ENCODE results near the gene ATP4B.

The ATP4B gene

DNA sequence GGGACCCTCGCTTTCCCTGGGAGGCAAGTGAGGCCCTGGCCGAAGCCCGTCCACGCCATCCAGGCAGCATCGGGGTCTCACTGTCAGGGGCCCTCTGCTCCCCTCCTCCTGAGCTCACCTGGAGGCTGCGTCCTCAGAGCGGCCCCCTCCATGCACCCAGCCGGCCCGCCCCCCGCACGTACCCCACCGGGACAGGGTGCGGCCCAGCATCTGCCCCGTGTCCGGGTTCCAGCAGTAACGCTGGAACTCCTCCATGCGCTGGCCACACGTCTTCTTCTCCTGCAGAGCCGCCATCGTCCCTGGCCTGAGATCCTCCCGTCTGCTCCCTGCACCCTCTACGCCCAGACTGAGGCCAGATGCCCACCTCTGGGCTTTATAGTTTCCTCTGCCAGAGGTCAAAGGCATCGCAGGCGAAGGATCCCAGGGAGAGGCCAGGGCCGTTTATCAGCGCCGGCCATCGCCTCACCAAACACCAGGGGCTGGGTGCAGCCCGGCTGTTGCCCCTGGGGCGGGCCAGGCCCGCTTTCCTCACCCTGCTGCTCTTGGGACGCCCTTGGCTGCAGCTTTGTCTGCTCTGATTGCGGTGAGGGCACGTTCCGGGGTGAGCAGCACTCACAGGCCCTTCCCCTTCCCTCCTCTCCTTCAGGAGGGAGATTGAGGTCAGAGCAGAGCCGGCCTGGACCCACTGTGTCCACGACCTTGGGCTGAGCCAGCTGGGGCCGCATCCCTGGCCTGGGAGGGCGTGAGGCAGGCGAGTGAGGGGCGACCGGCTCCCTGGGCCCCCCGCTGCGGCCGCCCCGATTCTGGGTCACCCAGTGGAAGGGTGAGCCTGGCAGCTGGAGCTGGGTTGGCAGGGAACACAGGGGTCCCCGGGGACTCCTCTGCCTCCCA is at the start of gene ATP4B:
Gene ATP4B (minus strand): TSS at position 348 of the 891 bp plus-strand sequence. CDS start 54 bp downstream, at position 294.
- no peak for FAIRE-seq

DNA sequence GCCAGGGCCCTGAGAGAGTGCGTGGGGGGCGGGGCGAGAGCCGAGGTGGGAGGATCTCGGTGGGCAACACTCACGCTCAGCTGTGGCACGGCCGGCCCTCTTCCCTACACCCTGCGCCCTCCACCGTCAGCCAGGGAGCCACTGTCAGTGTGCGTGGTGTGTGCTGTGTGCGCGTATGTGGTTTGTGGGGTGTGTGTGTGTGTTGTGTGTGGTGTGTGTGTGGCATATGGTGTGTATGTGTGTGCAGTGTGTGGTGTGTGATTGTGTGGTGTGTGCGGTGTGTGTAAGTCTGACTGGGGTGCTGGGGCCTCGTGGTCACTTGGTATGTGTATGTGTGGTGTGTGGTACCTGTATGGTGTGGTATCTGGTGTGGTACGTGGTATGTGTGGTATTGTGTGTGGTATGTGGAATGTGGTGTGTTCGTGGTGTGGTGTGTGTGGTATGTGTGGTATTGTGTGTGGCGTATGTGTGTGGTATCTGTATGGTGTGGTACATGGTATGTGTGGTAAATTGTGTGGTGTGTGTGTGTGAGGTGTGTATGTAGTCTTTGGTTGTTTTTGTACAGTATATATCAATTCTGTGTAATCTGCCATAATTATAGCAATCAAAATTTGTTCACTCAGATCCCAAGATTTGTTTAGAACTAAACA is 14.1 kb upstream of the ATP4B start:
- DNase-seq (ENCODE audit: low spot score) = no peak

More for the DNA sequence above, at the start of gene ATP4B:
- DNase-seq (ENCODE audit: low spot score) = no peak

DNA sequence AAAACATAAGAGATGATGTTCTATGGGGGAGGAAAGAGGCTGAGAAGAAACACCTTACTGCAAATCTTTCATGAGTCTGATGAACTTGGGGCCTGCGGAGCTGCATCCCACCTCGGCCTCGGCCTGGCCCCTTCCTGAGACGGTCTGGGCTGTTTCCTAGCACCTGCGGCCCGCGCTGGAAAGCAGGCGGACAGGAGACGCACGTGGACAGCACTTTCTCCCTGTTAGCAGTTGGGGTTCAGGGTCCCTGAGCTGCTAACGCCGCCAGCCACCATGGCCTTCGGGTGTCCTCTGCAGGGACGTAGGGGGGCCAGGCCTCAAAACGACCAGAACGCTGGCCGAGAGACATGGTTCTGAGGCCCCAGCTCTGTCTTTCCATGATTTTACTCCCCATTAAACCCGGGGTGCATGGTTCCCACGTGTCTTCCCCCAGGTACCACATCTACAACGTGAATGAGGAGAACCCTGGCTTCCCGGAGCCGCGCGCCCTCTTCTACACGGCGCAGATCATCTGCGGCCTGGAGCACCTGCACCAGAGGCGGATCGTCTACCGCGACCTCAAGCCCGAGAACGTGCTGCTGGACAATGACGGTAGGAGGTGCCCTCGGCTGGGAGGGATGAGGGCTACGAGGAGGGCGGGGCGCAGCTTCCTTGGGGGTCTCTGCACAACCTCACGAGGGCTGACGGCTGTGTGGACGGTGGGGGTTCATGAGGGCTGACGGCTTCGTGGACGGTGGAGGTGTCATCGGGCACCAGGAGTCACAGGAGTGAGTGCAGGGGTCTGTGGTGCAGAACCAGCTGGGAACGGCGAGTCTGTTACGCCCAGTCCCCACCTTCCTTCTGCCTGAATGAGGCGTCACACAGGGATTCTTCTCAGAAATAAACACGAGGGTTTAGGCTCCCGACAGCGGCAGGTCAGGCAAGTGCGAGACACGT is 13.3 kb upstream of the ATP4B start:
- FAIRE-seq = no peak
- no peak for DNase-seq (ENCODE audit: low spot score)

More for the DNA sequence above, 14.1 kb upstream of the ATP4B start:
- no peak for FAIRE-seq

GRCh38 chr13:113670541-113670940 is 12.5 kb upstream of the ATP4B start:
- no peak for FAIRE-seq
- DNase-seq (ENCODE audit: low spot score) = no peak

GRCh38 chr13:113669755-113670341 is 11.8 kb upstream of the ATP4B start:
- DNase-seq (ENCODE audit: low spot score) (no peak), FAIRE-seq (no peak)

DNA sequence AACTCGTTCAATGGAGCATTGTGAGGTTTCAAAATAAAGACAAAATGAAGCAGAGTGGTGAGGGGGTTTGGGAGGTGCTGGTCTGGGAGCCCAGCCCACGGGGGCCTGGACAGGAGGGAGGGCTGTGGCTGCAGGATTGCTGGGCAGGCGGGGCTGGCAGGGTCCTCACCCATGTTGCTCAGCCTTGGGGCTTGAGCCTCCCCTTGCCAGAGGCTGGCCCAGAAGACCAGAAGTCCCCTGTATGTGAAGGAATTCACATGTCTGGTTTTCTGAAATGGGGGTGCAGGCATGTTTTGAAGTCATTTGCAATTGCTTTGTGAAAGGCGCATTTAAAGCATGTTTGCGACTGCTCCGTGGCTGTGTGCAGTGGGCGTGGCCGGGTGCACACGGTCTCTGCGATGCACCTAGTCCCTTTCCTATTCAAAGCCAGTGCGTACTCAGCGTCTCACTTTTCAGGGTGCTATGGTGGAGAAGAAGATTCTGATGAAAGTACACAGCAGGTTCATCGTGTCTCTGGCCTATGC is 11.3 kb upstream of the ATP4B start:
- FAIRE-seq (no peak), DNase-seq (ENCODE audit: low spot score) (no peak)

DNA sequence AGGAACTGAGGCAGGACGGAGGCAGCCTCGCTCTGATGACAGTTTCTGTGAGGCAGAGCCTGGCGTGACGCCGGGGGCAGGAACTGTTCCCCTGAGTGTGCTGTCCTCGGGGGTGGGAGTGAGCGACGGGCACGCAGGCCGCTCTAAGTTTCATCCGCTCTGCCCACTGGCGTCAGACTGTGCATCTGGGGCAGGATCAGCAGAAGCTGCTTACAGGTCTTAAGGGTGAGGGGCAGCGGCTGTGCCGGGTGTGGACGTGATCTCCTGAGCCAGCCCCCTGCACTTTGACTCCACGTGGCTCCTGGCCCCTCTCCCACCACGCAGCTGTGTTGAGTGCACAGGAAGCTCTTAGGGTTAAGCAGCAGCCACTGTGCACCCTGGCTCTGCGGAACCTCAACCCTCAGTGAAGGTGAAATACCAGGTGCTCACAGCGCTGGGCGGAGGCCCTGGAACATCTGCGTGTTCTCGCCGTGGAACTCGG is 10.5 kb upstream of the ATP4B start:
- DNase-seq (ENCODE audit: low spot score) = no peak
- FAIRE-seq = no peak

DNA sequence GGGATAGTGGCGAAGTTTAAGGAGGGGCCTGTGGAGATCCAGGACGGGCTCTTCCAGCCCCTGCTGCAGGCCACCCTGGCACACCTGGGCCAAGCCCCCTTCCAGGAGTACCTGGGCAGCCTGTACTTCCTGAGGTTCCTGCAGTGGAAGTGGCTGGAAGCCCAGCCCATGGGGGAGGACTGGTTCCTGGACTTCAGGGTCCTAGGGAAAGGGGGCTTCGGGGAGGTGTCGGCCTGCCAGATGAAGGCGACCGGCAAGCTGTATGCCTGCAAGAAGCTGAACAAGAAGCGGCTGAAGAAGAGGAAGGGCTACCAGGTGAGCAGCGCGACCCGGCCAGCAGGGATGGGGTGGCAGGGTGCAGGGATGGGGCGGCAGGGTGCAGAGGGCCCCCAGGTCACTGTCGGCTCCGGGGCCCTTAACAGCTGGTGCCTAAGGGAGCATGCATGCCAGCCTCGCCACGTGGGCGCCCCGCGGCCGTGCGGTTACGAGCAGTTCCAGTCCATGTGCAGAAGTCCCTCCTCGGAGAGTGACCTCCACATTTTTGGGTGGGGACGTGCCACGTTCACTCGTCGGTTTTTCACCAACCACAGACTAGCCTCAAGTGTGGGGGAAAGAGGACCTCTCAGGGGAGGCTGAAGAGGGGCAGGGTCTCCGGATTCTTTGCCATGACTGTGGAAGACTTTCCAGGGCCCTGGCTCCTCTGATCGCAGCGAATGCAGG is 9.9 kb upstream of the ATP4B start:
- FAIRE-seq = no peak
- no peak for DNase-seq (ENCODE audit: low spot score)

DNA sequence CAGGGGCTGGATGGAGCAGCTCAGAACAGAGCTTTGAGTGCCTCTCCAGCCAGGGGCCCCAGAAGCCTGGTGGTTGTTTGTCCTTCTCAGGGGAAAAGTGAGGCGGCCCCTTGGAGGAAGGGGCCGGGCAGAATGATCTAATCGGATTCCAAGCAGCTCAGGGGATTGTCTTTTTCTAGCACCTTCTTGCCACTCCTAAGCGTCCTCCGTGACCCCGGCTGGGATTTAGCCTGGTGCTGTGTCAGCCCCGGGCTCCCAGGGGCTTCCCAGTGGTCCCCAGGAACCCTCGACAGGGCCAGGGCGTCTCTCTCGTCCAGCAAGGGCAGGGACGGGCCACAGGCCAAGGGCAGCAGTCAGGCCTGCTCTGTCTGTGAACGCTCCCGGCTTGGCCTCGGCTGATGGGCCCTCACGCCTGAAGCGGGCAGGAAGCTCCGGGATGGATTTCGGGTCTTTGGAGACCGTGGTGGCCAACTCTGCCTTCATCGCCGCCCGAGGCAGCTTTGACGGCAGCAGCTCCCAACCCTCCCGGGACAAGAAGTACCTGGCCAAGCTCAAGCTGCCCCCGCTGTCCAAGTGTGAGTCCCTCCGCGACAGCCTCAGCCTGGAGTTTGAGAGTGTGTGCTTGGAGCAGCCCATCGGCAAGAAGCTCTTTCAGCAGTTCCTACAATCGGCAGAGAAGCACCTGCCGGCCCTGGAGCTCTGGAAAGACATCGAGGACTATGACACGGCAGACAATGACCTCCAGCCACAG is 9.1 kb upstream of the ATP4B start, which contains the start of gene GRK1:
Gene GRK1 (plus strand): TSS at position 269 of the 751 bp plus-strand sequence. CDS start 168 bp downstream, at position 437.
- no peak for FAIRE-seq
- DNase-seq (ENCODE audit: low spot score) = no peak

DNA sequence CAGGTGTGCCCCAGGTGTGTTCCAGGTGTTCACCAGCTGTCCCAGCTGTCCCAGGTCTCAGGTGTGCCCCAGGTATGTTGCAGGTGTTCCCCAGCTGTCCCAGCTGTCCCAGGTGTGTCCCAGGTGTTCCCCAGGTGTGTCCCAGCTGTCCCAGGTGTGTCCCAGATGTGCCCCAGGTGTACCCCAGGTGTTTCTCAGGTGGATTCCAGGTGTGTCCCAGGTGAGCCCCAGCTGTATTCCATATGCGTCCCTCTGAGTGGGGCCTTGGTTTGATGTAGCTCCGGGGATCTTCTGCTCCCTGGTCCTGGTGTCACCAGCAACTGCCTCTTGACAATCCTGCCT is 8.3 kb upstream of the ATP4B start:
- DNase-seq (ENCODE audit: low spot score) = no peak
- FAIRE-seq = no peak

- FAIRE-seq = no peak
- DNase-seq (ENCODE audit: low spot score) = no peak
These were observed 7.8 kb upstream of the ATP4B start for GRCh38 chr13:113665597-113666328.

DNA sequence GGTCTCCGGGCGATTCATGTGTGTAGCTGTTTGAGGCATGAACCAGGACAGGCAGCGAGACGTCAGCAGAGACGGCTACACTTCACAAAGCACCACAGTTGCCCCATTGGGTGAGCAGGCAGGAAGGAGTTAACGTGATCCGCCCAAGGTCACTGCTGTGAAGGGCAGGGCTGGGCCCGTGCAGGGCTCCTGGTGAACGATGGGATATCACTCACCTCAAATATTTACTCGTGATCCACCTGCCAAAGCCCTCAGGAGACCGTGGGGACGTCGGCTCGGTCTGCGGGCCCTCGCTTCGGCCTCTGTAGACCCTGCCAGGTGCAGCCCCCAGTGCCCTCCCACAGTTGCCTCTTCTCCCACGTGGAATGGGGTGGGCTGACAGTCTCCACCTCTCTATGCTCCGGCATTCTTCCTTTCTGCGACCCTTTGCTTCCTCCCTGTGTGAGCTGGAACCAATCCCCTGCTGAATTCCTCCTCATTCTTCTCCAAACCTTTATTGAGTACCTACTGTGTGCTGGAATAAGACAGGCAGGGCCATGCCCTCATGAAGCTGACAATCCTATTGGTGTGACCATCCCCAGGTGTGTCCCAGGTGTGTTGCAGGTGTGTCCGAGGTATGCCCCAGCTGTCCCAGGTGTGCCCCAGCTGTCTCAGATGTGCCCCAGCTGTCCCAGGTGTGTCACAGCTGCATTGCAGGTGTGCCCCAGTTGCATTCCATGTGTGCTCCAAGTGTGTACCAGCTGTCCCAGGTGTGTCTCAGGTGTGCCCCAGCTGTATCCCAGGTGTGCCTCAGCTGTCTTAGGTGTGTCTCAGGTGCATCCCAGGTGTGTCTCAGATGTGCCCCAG is 7.0 kb upstream of the ATP4B start:
- DNase-seq (ENCODE audit: low spot score) (no peak), FAIRE-seq (peak; percentile 93)

- no peak for DNase-seq (ENCODE audit: low spot score)
- peak; percentile 46 for FAIRE-seq
These were observed 5.9 kb upstream of the ATP4B start for GRCh38 chr13:113663934-113664333.

GRCh38 chr13:113661509-113661908 is 3.5 kb upstream of the ATP4B start:
- no peak for FAIRE-seq

DNA sequence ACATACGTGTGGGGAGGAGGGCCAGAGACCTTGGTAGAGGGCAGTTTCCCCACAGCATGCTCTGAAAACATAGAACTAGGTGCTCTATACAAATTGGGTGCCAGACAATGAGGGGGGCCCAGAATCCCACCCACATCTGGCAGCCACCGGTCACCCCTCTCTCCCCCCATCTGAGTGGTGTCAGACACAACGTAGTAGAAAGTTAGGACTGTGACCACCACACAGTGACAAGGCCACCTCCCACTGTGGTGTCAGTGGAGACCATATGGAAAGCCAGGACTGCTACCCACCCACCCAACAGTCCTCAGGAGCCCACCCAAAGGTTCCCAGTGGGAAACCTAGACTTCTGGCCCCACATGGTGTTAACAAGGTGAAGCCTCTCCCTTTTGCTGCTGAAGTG is 2.1 kb upstream of the ATP4B start:
- no peak for FAIRE-seq
- DNase-seq (ENCODE audit: low spot score) = no peak

More at GRCh38 chr13:113661509-113661908, 3.5 kb upstream of the ATP4B start:
- DNase-seq (ENCODE audit: low spot score) = no peak

- no peak for DNase-seq (ENCODE audit: low spot score)
- no peak for FAIRE-seq
These were observed 1.3 kb upstream of the ATP4B start for GRCh38 chr13:113659337-113659736.

DNA sequence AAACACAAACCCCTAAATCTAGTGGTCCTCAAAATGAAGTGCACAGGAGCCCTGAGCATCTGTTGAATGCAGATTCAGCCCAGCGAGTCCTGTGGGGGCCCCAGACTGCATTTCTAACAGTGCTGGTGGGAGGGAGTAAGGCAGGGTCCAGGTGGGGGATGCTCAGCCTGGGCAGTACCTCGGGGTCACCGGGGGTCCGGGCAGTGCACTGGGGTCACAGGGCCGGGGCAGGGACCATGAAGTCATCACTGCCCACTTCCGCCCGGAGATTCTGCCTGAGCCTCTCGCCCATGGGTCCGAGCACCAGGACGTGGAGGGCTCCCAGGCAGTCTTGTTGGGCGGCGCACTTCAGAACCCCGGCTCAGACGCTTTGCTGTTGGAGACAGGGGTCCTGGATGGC is 838 bp upstream of the ATP4B start:
- no peak for DNase-seq (ENCODE audit: low spot score)
- no peak for FAIRE-seq

All from urothelium cell line (cell line).